ENCODE measurements around the gene SLC35A2.

DNA sequence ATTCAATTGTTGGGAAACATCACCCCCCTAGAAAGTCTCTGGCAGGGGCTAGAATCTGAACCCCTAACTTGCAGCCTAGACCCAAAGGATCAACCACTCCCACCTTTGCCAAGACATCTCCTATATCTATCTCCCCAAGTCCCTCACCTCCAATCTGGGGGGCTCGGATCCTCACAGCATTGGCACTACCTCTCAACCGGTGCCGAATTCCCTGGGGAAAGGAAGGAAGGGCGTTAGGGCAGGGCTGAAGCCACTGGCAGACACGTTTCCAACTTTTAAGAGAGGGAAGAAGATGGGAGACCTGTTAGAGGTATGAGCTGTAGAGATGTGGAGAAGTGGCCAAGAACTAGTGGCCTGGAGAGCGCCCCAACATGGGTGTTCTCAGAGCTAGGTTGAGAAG lies 16.6 kb downstream of the SLC35A2 start:
- TF ChIP-seq POLR2A (IDR thresholded peaks at IDR 0.05), result no peak
- TF ChIP-seq, protein P1, sequence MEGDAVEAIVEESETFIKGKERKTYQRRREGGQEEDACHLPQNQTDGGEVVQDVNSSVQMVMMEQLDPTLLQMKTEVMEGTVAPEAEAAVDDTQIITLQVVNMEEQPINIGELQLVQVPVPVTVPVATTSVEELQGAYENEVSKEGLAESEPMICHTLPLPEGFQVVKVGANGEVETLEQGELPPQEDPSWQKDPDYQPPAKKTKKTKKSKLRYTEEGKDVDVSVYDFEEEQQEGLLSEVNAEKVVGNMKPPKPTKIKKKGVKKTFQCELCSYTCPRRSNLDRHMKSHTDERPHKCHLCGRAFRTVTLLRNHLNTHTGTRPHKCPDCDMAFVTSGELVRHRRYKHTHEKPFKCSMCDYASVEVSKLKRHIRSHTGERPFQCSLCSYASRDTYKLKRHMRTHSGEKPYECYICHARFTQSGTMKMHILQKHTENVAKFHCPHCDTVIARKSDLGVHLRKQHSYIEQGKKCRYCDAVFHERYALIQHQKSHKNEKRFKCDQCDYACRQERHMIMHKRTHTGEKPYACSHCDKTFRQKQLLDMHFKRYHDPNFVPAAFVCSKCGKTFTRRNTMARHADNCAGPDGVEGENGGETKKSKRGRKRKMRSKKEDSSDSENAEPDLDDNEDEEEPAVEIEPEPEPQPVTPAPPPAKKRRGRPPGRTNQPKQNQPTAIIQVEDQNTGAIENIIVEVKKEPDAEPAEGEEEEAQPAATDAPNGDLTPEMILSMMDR (IDR thresholded peaks at IDR 0.05), result no peak
- TF ChIP-seq POLR2AphosphoS5 (IDR thresholded peaks at IDR 0.05), result no peak
